GM10266 (cell line): ENCODE measurements around the gene CHCHD10.
"Not testable (repeated sequence)": the region's sequence is repeated elsewhere in the genome, so short reads cannot be mapped to it uniquely, and the experiment has no call there.

Experiments used
- DNase-seq: peaks from one replicate; pipeline ENCODE4 v3.0.0; 2012; ENCODE audit errors: extremely low spot score
- CTCF ChIP-seq: IDR thresholded peaks from 2 replicates; pipeline ENCODE4 v1.5.1; 2012; ENCODE audit warnings: mild to moderate bottlenecking, low read depth; ENCODE audit not compliant: control insufficient read depth, insufficient read depth; ENCODE audit errors: missing control alignments

The CHCHD10 gene

GRCh38 chr22:23737696-23738095, 30.1 kb downstream of the CHCHD10 start:
- TF ChIP-seq CTCF: no peak
- no peak for DNase-seq

- not testable (repeated sequence) for DNase-seq
Observed at GRCh38 chr22:23728108-23728507, 39.7 kb downstream of the CHCHD10 start.

- DNase-seq: no peak
- no peak for TF ChIP-seq CTCF
Observed at GRCh38 chr22:23722724-23723123, 45.0 kb downstream of the CHCHD10 start.

- TF ChIP-seq CTCF: no peak
Observed at GRCh38 chr22:23722160-23722559, 45.6 kb downstream of the CHCHD10 start.

GRCh38 chr22:23720855-23721254, 46.9 kb downstream of the CHCHD10 start:
- no peak for TF ChIP-seq CTCF
- no peak for DNase-seq

More at GRCh38 chr22:23722160-23722559, 45.6 kb downstream of the CHCHD10 start:
- no peak for DNase-seq

- no peak for TF ChIP-seq CTCF
- no peak for DNase-seq
Observed at GRCh38 chr22:23718371-23719165, 49.2 kb downstream of the CHCHD10 start.

GRCh38 chr22:23716811-23717801, 50.7 kb downstream of the CHCHD10 start:
- peak; percentile 86 for DNase-seq
- no peak for TF ChIP-seq CTCF
